Heart left ventricle (tissue), 16 donors: Measurements from ENCODE around the gene LUC7L. TPM values are rescaled to one million over a fixed set of nuclear protein-coding genes. Genes with fewer than 3 reads are reported as not detected.
"Not testable (repeated sequence)": the region's sequence is repeated elsewhere in the genome, so short reads cannot be mapped to it uniquely, and the experiment has no call there.

Source experiments
- ATAC-seq, 4 donors: fragments of 200-7000 bp; cut with Tn5 transposase; one replicate each; pipeline ENCODE4 v1.9.1; 2020 to 2022; ENCODE audit warnings: moderate library complexity in 4 of 4, mild to moderate bottlenecking in 3 of 4, moderate number of reproducible peaks in 1 of 4
- DNase-seq, 5 donors: peaks; one replicate each; pipeline ENCODE4 v3.0.0-alpha.2; 2020
- H3K27ac ChIP-seq, 12 donors: fragments of 200-600 bp; sonication (generic) in 4 of 12; one replicate each; pipeline versions ENCODE4 v1.5.0 to v1.8.0; 2016 to 2022; ENCODE audit warnings: mild to moderate bottlenecking in 2 of 12
- H3K27me3 ChIP-seq, 9 donors: fragments of 200-600 bp; sonication (generic) in 2 of 9; one replicate each; pipeline versions ENCODE4 v1.5.1 to v1.8.0; 2016 to 2022; ENCODE audit warnings: mild to moderate bottlenecking in 3 of 9
- H3K36me3 ChIP-seq, 9 donors: fragments of 200-600 bp; sonication (generic) in 2 of 9; one replicate each; pipeline versions ENCODE4 v1.5.0 to v1.8.0; 2018 to 2022; ENCODE audit warnings: mild to moderate bottlenecking in 2 of 9
- H3K4me1 ChIP-seq, 12 donors: fragments of 200-600 bp; sonication (generic) in 4 of 12; one replicate each; pipeline versions ENCODE4 v1.5.0 to v1.8.0; 2016 to 2022; ENCODE audit warnings: mild to moderate bottlenecking in 3 of 12
- H3K4me3 ChIP-seq, 12 donors: fragments of 200-600 bp; sonication (generic) in 4 of 12; one replicate each; pipeline versions ENCODE4 v1.5.0 to v1.8.0; 2017 to 2022; ENCODE audit warnings: mild to moderate bottlenecking in 9 of 12, moderate library complexity in 4 of 12
- H3K9me3 ChIP-seq, 12 donors: fragments of 200-600 bp; sonication (generic) in 4 of 12; one replicate each; pipeline versions ENCODE4 v1.5.0 to v1.8.0; 2016 to 2022; ENCODE audit warnings: mild to moderate bottlenecking in 1 of 12
- POLR2A ChIP-seq, 2 donors: fragments of 450-650 bp; IDR thresholded peaks; one replicate each; pipeline ENCODE4 v1.6.1; 2017; ENCODE audit warnings: antibody characterized with exemption in 2 of 2, mild to moderate bottlenecking in 2 of 2, moderate library complexity in 2 of 2
- WGBS, 4 donors: extraction: QIAGEN DNeasy Blood & Tissue Kit in 2 of 4; methylation state at CpG; one replicate each; pipeline versions ENCODE4 v1.1.5 to v1.1.7; 2013 to 2018; 5-methylcytosine and 5-hydroxymethylcytosine counted together
- intact Hi-C, 10 donors: fragments of 100-400 bp; cut with DNase I; formaldehyde crosslinking; loops; one replicate each; pipeline versions ENCODE4 v1.11.1 to v1.14.2; 2022
- polyA plus RNA-seq, 2 donors: library from polyadenylated mRNA; stranded (reverse); fragments of 200-250 nt; gene quantifications; one replicate each; pipeline ENCODE4 v1.2.3, GENCODE V29; 2013
- total RNA-seq, 9 donors: library from RNA; depleted of rRNA in 2 of 9; stranded (reverse); fragments of >200 nt in 2 of 9; fragmentation: NEBNext Ultra II Directional in 3 of 9; extraction: Animal tissue kit (Norgen Biotek cat#: 25700) in 3 of 9; gene quantifications; one replicate each; pipeline versions ENCODE4 v1.1.0 to v1.2.4, GENCODE V29; 2016 to 2023
- TF ChIP-seq, protein P1 (sequence below), 12 donors: fragments of 200-600 bp; sonication (generic) in 4 of 12; IDR thresholded peaks; one replicate each; pipeline versions ENCODE4 v1.5.0 to v1.8.0; 2018 to 2022; ENCODE audit warnings: antibody characterized with exemption in 12 of 12, mild to moderate bottlenecking in 5 of 12
- donor health status: ischemic (EF 13 %, LVEDD 7.1; RV severe dilation, severe dysfunction).
- donor health status: healthy with polysubstance abuse.
- donor health status: DM: no; HTN: yes; CAD: no.
- donor health status: DM: no; HTN: no; CAD: no.
- donor health status: ischemic (EF 25% LVEDD 6.9; RV normal size, moderate dysfunction).
- donor health status: ischemic (EF 25% LVEDD 5.7; RV mildly dilated, moderate dysfunction).
- donor health status: healthy.
- donor health status: DM: yes; HTN: yes; CAD: no.
- donor health status: ischemic (EF 35%, LVEDD 5.7; RV mildly dilated, moderate dysfunction).
- donor health status: nonischemic (EF 11% LVEDD 7.7; RV severe dilation, severe dysfunction).
- donor health status: DM: yes; HTN: yes; CAD: no.
- donor health status: PGD.
- donor health status: ischemic (EF 29% LVEDD 5.4; RV normal size, mild dysfunction).
- donor health status: nonischemic (EF 23%, LVEDD 6.1; RV moderate dilation, normal function).

LUC7L gene
- total and polyA plus RNA-seq, 11 donors: 12.5 to 47.5 (median 19.4) TPM

DNA sequence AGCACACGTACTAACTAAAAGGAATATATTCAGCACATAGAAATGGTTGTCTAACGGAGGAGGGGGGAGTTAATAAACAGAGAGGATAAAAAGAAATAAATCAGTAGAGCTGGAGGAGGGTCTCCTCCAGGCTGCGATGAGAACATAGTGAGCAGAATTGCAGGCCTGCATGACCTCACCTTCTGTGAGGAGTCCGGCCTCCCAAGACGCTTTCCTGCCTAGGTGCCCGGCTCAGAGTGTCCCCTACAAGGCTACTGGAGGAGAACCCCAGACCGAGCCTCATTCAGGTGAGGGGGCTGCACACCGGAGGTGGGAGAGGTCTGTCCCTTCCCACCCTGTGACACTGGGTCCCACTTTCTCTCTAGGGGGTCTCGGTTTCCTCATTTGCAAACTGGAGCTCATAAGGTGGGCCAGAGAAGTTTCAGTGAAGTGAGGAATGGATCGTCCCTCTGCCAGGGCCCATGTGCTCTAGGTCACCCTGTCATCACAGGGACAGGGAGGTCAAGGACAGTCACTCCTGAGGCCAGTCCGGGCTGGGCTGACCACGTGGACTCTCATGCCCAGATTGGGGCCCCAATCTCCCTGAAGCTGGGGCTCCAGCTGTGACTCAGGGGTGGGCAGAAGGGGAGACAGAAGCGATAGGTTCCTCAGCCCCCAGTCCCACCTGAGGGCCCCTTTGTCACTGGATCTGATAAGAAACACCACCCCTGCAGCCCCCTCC is 66.8 kb downstream of the LUC7L start:
- Histone ChIP-seq H3K27ac (no peak overlapping the region), H3K4me1 (peaks cover 0 to 22% (median 14%) of the 10 kb centered on the region in 12 donors), H3K27me3 (peaks cover 22 to 40% (median 30%) of the 10 kb centered on the region in 9 donors), H3K9me3 (no peaks in the 10 kb centered on the region), H3K36me3 (no peaks in the 10 kb centered on the region), H3K4me3 (no peak overlapping the region)
- intact Hi-C loops: loop anchor here in 1 of 10 donors (1.0 kb wide), 1 partner anchor 9 kb away; no protein-coding TSS in a partner anchor
- TF ChIP-seq, protein P1, sequence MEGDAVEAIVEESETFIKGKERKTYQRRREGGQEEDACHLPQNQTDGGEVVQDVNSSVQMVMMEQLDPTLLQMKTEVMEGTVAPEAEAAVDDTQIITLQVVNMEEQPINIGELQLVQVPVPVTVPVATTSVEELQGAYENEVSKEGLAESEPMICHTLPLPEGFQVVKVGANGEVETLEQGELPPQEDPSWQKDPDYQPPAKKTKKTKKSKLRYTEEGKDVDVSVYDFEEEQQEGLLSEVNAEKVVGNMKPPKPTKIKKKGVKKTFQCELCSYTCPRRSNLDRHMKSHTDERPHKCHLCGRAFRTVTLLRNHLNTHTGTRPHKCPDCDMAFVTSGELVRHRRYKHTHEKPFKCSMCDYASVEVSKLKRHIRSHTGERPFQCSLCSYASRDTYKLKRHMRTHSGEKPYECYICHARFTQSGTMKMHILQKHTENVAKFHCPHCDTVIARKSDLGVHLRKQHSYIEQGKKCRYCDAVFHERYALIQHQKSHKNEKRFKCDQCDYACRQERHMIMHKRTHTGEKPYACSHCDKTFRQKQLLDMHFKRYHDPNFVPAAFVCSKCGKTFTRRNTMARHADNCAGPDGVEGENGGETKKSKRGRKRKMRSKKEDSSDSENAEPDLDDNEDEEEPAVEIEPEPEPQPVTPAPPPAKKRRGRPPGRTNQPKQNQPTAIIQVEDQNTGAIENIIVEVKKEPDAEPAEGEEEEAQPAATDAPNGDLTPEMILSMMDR (IDR thresholded peaks at IDR 0.05): no peak
- no peak for TF ChIP-seq POLR2A (IDR thresholded peaks at IDR 0.05)
- DNase-seq (no peak), ATAC-seq (no peak)
- 78 to 89% (median 82%) methylated on average over 10 to 13 of the region's 13 CpGs for WGBS, 4 donors

DNA sequence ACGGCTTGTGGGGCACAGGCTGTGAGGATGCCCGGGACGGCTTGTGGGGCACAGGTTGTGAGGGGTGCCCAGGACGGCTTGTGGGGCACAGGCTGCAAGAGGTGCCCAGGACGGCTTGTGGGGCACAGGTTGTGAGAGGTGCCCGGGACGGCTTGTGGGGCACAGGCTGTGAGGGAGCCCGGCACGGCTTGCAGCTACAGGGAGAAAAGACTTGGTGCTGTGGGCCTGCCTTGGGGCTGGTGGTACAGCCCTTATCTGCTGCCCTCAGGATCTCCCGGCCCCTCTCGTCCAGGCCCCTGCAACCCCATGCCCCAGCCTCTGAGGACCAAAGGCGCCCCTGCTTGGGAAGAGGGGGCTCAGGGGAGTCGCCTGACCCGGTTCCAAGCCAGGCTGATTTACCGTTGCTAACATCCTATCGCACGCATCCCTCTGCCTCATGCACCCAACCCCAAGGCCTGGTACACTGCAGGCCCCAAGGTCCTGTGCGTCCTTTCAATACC is 68.5 kb downstream of the LUC7L start:
- Histone ChIP-seq H3K36me3 (no peaks in the 10 kb centered on the region), H3K27ac (no peak overlapping the region), H3K9me3 (no peaks in the 10 kb centered on the region), H3K27me3 (peaks cover 7 to 40% (median 22%) of the 10 kb centered on the region in 9 donors), H3K4me1 (peaks cover 0 to 9% (median 6%) of the 10 kb centered on the region in 12 donors), H3K4me3 (no peak overlapping the region)
- intact Hi-C loops: no loop called here
- DNase-seq: no peak
- TF ChIP-seq, protein P1 (IDR thresholded peaks at IDR 0.05): no peak
- TF ChIP-seq POLR2A (IDR thresholded peaks at IDR 0.05): no peak
- ATAC-seq: no peak
- 53 to 68% (median 65%) methylated on average over 11 to 18 of the region's 18 CpGs for WGBS, 4 donors

DNA sequence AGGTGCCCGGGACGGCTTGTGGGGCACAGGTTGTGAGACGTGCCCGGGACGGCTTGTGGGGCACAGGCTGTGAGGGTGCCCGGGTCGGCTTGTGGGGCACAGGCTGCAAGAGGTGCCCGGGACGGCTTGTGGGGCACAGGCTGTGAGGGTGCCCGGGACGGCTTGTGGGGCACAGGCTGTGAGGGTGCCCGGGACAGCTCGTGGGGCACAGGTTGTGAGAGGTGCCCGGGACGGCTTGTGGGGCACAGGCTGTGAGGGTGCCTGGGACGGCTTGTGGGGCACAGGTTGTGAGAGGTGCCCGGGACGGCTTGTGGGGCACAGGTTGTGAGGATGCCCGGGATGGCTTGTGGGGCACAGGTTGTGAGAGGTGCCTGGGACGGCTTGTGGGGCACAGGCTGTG is 69.0 kb downstream of the LUC7L start:
- H3K36me3 ChIP-seq, ATAC-seq, H3K9me3 ChIP-seq, H3K4me3 ChIP-seq, DNase-seq, H3K27ac ChIP-seq, H3K4me1 ChIP-seq, intact Hi-C loops: not testable (repeated sequence)
- WGBS, 4 donors: 70 to 93% (median 77%) methylated on average over 5 to 20 of the region's 20 CpGs
- peaks cover 2 to 38% (median 22%) of the 10 kb centered on the region in 9 donors for H3K27me3 ChIP-seq

DNA sequence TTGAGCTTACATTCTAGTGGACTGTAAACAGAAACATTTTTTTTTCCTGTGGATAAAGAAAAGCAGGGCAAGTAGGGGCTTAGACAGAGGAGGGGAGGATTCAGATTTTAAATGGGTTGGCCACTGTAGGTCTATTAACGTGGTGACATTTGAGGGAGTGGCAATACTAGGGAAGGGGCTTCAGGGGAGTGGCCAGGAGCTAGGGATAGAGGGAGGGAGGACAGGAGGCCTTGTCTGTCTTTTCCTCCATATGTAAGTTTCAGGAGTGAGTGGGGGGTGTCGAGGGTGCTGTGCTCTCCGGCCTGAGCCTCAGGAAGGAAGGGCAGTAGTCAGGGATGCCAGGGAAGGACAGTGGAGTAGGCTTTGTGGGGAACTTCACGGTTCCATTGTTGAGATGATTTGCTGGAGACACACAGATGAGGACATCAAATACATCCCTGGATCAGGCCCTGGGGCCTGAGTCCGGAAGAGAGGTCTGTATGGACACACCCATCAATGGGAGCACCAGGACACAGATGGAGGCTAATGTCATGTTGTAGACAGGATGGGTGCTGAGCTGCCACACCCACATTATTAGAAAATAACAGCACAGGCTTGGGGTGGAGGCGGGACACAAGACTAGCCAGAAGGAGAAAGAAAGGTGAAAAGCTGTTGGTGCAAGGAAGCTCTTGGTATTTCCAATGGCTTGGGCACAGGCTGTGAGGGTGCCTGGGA is 70.0 kb downstream of the LUC7L start:
- no peak for ATAC-seq
- Histone ChIP-seq H3K27ac (no peak overlapping the region), H3K4me3 (no peak overlapping the region), H3K27me3 (peaks cover 0 to 44% (median 28%) of the 10 kb centered on the region in 9 donors), H3K36me3 (no peaks in the 10 kb centered on the region), H3K4me1 (peaks cover 0 to 9% (median 7%) of the 10 kb centered on the region in 12 donors), H3K9me3 (no peaks in the 10 kb centered on the region)
- DNase-seq: no peak
- TF ChIP-seq, protein P1 (IDR thresholded peaks at IDR 0.05): no peak
- no peak for TF ChIP-seq POLR2A (IDR thresholded peaks at IDR 0.05)
- WGBS, 4 donors: 40 to 46% (median 44%) methylated on average over 6 of the region's 6 CpGs
- intact Hi-C loops: no loop called here
